H1 (cell line): ENCODE measurements around the gene SH3YL1.

ENCODE experiments used
- JUN ChIP-seq: IDR thresholded peaks from 2 replicates; pipeline ENCODE4 v1.6.1; 2011; ENCODE audit warnings: low read depth, mild to moderate bottlenecking, improper control_type of control experiment, low read length
- JUND ChIP-seq: IDR thresholded peaks from 2 replicates; pipeline ENCODE4 v1.6.1; 2011; ENCODE audit warnings: mild to moderate bottlenecking, improper control_type of control experiment, low read length
- POLR2A ChIP-seq, 2 experiments: IDR thresholded peaks; 1 replicate in 1 of 2; 2 replicates in 1 of 2; pipeline ENCODE4 v1.6.1; 2011; ENCODE audit warnings: low read depth in 2 of 2, low read length in 2 of 2, mild to moderate bottlenecking in 2 of 2; ENCODE audit errors: control extremely low read depth in 1 of 2
- TAF7 ChIP-seq: optimal IDR thresholded peaks from 2 replicates; pipeline ENCODE3; 2011; ENCODE audit warnings: low read depth, mild to moderate bottlenecking, inconsistent platforms, low read length, moderate library complexity, borderline replicate concordance
- YY1 ChIP-seq: IDR thresholded peaks from 2 replicates; pipeline ENCODE4 v1.6.1; 2011; ENCODE audit warnings: low read depth, mild to moderate bottlenecking, low read length
- TF ChIP-seq, protein P1 (sequence below), 3 experiments: IDR thresholded peaks; 1 replicate in 2 of 3; 2 replicates in 1 of 3; pipeline versions ENCODE4 v1.5.1 to v1.6.1; 2011; ENCODE audit warnings: low read length in 3 of 3, mild to moderate bottlenecking in 3 of 3, inconsistent platforms in 2 of 3, low read depth in 1 of 3, moderate library complexity in 1 of 3; ENCODE audit not compliant: insufficient read depth in 1 of 3; ENCODE audit errors: control extremely low read depth in 1 of 3
- TF ChIP-seq, protein P2 (sequence below): IDR thresholded peaks from 2 replicates; pipeline ENCODE4 v1.6.1; 2012; ENCODE audit warnings: low read length, inconsistent platforms

DNA sequence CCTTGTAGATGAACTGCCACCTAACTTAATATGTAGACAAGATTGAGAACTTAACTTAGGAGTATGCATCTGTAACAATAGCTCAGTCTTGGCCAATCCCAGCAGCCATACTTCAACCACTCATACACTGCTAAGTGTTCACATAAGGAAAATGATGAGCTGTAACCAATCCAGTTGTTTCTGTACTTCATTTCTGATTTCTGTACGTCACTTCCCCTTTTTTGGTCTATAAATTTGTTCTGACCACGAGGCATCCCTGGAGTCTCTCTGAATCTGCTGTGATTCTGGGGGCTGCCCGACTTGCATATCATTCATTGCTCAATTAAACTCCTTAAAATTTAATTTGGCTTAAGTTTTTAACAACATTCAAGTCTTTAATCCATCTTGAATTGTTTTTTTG, 6.4 kb downstream of the SH3YL1 start:
- TF ChIP-seq, protein P1, sequence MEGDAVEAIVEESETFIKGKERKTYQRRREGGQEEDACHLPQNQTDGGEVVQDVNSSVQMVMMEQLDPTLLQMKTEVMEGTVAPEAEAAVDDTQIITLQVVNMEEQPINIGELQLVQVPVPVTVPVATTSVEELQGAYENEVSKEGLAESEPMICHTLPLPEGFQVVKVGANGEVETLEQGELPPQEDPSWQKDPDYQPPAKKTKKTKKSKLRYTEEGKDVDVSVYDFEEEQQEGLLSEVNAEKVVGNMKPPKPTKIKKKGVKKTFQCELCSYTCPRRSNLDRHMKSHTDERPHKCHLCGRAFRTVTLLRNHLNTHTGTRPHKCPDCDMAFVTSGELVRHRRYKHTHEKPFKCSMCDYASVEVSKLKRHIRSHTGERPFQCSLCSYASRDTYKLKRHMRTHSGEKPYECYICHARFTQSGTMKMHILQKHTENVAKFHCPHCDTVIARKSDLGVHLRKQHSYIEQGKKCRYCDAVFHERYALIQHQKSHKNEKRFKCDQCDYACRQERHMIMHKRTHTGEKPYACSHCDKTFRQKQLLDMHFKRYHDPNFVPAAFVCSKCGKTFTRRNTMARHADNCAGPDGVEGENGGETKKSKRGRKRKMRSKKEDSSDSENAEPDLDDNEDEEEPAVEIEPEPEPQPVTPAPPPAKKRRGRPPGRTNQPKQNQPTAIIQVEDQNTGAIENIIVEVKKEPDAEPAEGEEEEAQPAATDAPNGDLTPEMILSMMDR (IDR thresholded peaks at IDR 0.05; ENCODE audit: control extremely low read depth in 1 of 3, insufficient read depth in 1 of 3, low read depth in 1 of 3, low read length in 3 of 3), result no peak
- TF ChIP-seq YY1 (no peak), POLR2A (IDR thresholded peaks at IDR 0.05; ENCODE audit: control extremely low read depth in 1 of 2, low read depth in 2 of 2, low read length in 2 of 2) (no peak), JUN (no peak), TAF7 (no peak), JUND (no peak)
- TF ChIP-seq, protein P2, sequence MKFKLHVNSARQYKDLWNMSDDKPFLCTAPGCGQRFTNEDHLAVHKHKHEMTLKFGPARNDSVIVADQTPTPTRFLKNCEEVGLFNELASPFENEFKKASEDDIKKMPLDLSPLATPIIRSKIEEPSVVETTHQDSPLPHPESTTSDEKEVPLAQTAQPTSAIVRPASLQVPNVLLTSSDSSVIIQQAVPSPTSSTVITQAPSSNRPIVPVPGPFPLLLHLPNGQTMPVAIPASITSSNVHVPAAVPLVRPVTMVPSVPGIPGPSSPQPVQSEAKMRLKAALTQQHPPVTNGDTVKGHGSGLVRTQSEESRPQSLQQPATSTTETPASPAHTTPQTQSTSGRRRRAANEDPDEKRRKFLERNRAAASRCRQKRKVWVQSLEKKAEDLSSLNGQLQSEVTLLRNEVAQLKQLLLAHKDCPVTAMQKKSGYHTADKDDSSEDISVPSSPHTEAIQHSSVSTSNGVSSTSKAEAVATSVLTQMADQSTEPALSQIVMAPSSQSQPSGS, result no peak
